Gastrocnemius medialis (tissue), 4 donors: ENCODE data around the gene RNASEL.

Experiments
- POLR2A ChIP-seq, 2 donors: fragments of 450-650 bp; IDR thresholded peaks; one replicate each; pipeline ENCODE4 v1.6.1; 2017; ENCODE audit warnings: antibody characterized with exemption in 2 of 2, mild to moderate bottlenecking in 2 of 2, moderate library complexity in 2 of 2
- TF ChIP-seq, protein P1 (sequence below), 5 experiments: fragments of 450-650 bp in 3 of 5; fragments of 200-600 bp in 2 of 5; sonication (generic) in 2 of 5; IDR thresholded peaks in 4 of 5; conservative IDR thresholded peaks in 1 of 5; 1 replicate in 4 of 5; 2 replicates in 1 of 5; pipeline ENCODE4 v1.5.1; 2016 to 2019; ENCODE audit warnings: antibody characterized with exemption in 5 of 5, mild to moderate bottlenecking in 3 of 5, moderate library complexity in 3 of 5

DNA sequence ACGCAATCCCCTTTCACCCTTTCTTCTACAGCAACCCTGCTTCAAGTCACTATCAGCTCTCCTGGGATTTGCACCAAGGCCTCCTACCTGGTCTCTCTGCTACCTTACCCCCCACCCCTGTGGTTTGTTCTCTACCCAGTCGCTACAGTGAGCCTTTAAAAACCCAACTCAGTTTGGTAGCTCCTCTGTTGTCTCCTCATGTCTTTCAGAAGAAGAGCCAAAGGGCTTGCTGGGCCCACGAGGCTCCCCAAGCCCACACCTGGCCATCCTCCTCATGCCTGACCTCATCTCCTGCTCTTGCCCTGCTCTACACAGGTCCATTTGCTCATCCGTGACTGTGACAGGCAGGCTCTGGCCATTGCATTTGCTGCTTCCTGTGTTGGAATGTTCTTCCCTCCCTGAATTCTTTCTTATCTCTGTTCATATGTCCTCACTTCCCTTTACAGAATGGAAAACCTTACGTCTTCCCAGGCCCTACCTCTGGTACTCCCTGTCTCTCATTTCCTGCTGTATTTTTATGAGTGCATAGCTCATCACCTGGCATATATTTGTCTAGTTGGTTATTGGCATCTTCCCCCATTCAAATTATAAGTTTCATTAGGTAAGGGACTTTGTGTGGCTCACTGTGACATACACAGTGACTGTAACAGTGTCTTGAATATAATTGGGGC lies 11.8 kb upstream of the RNASEL start:
- TF ChIP-seq, protein P1, sequence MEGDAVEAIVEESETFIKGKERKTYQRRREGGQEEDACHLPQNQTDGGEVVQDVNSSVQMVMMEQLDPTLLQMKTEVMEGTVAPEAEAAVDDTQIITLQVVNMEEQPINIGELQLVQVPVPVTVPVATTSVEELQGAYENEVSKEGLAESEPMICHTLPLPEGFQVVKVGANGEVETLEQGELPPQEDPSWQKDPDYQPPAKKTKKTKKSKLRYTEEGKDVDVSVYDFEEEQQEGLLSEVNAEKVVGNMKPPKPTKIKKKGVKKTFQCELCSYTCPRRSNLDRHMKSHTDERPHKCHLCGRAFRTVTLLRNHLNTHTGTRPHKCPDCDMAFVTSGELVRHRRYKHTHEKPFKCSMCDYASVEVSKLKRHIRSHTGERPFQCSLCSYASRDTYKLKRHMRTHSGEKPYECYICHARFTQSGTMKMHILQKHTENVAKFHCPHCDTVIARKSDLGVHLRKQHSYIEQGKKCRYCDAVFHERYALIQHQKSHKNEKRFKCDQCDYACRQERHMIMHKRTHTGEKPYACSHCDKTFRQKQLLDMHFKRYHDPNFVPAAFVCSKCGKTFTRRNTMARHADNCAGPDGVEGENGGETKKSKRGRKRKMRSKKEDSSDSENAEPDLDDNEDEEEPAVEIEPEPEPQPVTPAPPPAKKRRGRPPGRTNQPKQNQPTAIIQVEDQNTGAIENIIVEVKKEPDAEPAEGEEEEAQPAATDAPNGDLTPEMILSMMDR (IDR thresholded peaks at IDR 0.05 in 4 of 5, conservative IDR thresholded peaks at IDR 0.05 in 1 of 5): no peak
- TF ChIP-seq POLR2A (IDR thresholded peaks at IDR 0.05): no peak
